HG03196 (cell line): ENCODE results near the gene KCNMB3.
A peak's percentile ranks its signal among the peaks of the same experiment; 100 is the strongest.

ENCODE experiments used
- ATAC-seq: cut with Tn5 transposase; IDR thresholded peaks from one replicate; pipeline ENCODE4 v1.9.1; 2021; ENCODE audit not compliant: unreplicated experiment

KCNMB3 gene

DNA sequence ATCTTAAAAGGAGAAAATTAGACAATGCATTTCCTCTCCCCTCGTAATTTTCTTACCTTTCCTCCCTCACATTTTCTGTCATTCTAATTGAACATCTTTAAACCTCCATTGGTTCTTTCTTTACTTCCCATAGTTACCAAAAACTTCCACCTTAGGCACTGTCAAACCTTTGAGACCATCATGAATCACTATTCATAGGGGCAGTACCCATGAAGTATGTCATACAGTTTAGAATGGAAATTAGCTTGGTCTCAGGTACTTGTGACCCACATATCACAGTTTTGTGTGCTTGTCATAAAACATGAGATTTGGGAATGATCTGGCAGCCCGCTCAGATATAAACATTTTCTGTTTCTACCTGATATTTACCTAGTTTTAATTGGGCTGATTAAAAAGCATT lies 50.1 kb downstream of the KCNMB3 start:
- ATAC-seq: no peak

DNA sequence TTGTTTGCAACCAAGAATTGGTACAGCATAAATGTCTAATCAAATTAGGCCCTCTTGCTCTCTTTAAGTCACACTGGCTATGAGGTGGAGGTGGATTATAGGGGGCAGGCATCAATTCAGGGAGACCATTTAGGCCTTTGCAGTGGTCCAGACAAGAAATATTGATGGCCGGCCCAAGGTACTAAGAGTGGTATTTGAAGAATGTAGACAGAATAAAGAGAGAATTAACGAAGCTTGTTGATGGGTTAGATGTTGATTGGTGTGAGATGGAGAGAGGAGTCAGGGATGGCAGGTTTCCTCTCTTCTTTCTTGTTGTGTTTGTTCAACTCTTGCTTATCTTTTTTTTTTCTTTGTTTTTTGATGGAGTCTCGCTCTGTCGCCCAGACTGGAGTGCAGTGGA lies 54.2 kb downstream of the KCNMB3 start:
- no peak for ATAC-seq

DNA sequence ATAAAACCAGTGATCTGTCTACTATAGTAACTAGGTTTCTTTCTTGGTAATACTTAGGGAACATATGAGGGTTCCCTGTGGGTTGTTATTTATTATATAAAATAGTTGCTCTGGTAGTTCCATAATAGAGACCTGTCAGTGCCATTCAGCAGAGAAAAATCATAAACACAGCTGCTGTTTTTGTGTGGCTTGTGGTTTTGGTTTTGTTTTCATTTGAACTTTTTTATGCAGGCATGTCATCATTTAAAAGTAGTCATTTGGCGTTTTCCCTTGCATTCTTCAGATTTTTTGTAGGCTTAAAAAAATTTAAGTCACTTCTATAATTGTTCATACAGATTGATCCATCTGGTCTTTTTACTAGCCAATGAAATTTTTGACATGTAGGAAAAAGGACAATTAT lies 54.8 kb downstream of the KCNMB3 start:
- ATAC-seq: peak; percentile 71

DNA sequence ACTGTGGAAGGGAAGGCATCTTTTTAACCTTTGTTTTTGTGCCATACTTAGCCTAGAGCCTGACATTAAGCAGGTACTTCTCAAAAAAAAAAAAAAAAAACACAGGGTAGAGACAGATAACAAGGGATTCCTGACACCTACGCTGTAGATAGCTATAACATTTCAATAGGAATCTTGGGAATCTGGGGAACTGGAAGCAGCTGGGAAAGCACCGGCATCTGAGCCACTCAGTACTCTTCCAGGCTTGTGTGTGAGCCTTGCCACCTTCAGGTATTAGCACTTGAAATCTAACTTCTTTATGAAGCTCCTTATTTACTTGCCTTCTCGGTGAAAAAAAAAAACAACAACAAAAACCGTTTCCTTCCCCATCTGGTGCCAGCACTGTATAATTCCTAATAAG lies 56.0 kb downstream of the KCNMB3 start:
- no peak for ATAC-seq
